ENCODE results near the gene SGSM1.

DNA sequence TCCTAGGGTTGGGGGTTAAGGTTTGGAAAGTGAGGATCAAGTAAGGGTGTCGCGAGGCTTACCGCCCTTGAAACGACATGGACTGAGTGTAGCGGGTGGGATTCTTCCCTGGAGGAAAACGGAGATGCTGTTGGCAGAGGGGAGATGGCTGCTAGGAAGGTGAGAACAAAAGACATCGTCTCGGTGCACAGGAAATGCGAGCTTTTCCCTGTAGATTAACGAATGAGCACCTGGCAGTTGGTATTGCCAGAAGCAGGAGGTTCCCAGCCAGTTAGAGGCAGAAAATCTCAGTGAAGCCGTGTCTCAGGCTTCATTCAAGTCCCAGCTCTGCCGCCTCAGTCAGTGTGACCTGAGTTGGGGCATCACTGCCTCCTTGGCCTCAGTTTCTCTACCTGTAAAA lies 141.9 kb downstream of the SGSM1 start:
- no peak for TF ChIP-seq ZNF253 (CRISPR knock-in tag; conservative IDR thresholded peaks at IDR 0.05)
- TF ChIP-seq BRF1 (IDR thresholded peaks at IDR 0.05; ENCODE audit: borderline replicate concordance, extremely low read depth, insufficient read length) = no peak
